ENCODE measurements around the gene FLOT1. TPM values are rescaled to one million over a fixed set of nuclear protein-coding genes. Genes with fewer than 3 reads are reported as not detected.

Gene FLOT1
- total and polyA plus RNA-seq, 2 of the 13 experiments (the other 11 are each of a cell fraction or from before 2014, with no cell fraction given): 82.3 to 130 TPM

DNA sequence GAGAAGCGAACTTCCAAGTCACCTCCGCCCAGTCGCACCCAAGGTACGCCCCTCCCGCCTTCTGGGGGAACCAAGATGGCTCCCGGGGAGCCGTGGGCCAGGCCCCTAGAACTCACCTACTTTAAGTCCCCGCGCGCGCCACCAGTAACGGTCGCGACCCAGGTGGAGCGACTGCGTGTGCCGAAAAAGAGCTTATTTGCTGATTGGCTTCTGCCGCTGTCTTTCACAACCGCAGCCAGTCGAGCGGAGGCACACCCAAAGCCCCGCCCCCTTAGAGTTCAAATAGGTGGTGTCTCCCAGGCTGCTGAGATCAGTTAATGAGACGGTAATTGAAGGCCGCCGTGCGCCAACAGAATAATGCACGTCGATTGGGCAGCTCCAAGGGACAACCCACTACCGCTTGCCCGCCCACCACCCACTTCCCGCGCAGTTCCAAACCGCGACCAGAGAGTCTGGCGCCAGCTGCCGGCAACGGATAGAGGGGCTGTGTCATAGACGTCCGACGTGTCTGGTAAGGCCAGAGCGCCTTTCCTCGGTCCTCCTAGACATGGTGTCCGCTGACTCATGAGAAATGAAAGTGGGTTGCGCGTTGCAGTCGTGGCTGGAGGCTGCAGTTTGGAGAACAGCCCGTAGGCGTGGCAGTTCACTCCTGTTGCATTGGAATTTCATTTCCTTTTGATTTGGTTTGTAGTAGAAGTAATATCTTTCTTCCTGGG lies 25.2 kb downstream of the FLOT1 start, which contains the start of gene MDC1 (continued):
- TF ChIP-seq, protein P1, sequence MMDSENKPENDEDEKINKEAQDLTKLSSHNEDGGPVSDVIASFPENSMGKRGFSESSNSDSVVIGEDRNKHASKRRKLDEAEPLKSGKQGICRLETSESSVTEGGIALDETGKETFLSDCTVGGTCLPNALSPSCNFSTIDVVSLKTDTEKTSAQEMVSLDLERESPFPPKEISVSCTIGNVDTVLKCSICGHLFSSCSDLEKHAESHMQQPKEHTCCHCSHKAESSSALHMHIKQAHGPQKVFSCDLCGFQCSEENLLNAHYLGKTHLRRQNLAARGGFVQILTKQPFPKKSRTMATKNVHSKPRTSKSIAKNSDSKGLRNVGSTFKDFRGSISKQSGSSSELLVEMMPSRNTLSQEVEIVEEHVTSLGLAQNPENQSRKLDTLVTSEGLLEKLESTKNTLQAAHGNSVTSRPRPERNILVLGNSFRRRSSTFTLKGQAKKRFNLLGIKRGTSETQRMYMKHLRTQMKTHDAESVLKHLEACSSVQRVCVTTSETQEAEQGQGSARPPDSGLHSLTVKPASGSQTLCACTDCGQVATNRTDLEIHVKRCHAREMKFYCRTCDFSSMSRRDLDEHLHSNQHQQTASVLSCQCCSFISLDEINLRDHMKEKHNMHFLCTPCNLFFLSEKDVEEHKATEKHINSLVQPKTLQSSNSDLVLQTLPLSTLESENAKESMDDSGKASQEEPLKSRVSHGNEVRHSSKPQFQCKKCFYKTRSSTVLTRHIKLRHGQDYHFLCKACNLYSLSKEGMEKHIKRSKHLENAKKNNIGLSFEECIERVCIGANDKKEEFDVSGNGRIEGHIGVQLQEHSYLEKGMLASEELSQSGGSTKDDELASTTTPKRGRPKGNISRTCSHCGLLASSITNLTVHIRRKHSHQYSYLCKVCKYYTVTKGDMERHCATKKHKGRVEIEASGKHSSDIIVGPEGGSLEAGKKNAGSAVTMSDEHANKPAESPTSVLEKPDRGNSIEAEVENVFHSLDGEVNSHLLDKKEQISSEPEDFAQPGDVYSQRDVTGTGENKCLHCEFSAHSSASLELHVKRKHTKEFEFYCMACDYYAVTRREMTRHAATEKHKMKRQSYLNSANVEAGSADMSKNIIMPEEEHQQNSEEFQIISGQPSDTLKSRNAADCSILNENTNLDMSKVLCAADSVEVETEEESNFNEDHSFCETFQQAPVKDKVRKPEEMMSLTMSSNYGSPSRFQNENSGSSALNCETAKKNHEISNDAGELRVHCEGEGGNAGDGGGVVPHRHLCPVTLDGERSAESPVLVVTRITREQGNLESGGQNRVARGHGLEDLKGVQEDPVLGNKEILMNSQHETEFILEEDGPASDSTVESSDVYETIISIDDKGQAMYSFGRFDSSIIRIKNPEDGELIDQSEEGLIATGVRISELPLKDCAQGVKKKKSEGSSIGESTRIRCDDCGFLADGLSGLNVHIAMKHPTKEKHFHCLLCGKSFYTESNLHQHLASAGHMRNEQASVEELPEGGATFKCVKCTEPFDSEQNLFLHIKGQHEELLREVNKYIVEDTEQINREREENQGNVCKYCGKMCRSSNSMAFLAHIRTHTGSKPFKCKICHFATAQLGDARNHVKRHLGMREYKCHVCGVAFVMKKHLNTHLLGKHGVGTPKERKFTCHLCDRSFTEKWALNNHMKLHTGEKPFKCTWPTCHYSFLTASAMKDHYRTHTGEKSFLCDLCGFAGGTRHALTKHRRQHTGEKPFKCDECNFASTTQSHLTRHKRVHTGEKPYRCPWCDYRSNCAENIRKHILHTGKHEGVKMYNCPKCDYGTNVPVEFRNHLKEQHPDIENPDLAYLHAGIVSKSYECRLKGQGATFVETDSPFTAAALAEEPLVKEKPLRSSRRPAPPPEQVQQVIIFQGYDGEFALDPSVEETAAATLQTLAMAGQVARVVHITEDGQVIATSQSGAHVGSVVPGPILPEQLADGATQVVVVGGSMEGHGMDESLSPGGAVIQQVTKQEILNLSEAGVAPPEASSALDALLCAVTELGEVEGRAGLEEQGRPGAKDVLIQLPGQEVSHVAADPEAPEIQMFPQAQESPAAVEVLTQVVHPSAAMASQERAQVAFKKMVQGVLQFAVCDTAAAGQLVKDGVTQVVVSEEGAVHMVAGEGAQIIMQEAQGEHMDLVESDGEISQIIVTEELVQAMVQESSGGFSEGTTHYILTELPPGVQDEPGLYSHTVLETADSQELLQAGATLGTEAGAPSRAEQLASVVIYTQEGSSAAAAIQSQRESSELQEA (CRISPR knock-in tag; IDR thresholded peaks at IDR 0.05; ENCODE audit: not compliant biosample characterization): peak; percentile 38
- peak; percentile 95 for TF ChIP-seq TBX2 (CRISPR knock-in tag; IDR thresholded peaks at IDR 0.05; ENCODE audit: borderline replicate concordance)
- 0 out of 2 replicates have a peak, but pooled peaks have one; percentile 35 for TF ChIP-seq ZNF615 (CRISPR knock-in tag; IDR thresholded peaks at IDR 0.05; ENCODE audit: borderline replicate concordance)
- TF ChIP-seq NFKBIZ (CRISPR knock-in tag; IDR thresholded peaks at IDR 0.05): peak; percentile 80
- TF ChIP-seq ZNF644 (CRISPR knock-in tag; IDR thresholded peaks at IDR 0.05; ENCODE audit: low read depth): peak; percentile 57
- no peak for TF ChIP-seq ATF7 (IDR thresholded peaks at IDR 0.05)
- TF ChIP-seq ATF7 (CRISPR knock-in tag; IDR thresholded peaks at IDR 0.05): peak; percentile 89
- no peak for TF ChIP-seq ZNF468 (CRISPR knock-in tag; IDR thresholded peaks at IDR 0.05)
- no peak for TF ChIP-seq ONECUT2 (CRISPR knock-in tag; IDR thresholded peaks at IDR 0.05)
- TF ChIP-seq U2AF2 (IDR thresholded peaks at IDR 0.05; ENCODE audit: low read depth, low read length): no peak
- no peak for TF ChIP-seq PTBP1 (IDR thresholded peaks at IDR 0.05; ENCODE audit: low read depth, low read length, poor library complexity, severe bottlenecking)
- peak; percentile 79; the same call in 1 of the 2 replicates for TF ChIP-seq ZNF547 (CRISPR knock-in tag; IDR thresholded peaks at IDR 0.05)
- TF ChIP-seq, protein P2, sequence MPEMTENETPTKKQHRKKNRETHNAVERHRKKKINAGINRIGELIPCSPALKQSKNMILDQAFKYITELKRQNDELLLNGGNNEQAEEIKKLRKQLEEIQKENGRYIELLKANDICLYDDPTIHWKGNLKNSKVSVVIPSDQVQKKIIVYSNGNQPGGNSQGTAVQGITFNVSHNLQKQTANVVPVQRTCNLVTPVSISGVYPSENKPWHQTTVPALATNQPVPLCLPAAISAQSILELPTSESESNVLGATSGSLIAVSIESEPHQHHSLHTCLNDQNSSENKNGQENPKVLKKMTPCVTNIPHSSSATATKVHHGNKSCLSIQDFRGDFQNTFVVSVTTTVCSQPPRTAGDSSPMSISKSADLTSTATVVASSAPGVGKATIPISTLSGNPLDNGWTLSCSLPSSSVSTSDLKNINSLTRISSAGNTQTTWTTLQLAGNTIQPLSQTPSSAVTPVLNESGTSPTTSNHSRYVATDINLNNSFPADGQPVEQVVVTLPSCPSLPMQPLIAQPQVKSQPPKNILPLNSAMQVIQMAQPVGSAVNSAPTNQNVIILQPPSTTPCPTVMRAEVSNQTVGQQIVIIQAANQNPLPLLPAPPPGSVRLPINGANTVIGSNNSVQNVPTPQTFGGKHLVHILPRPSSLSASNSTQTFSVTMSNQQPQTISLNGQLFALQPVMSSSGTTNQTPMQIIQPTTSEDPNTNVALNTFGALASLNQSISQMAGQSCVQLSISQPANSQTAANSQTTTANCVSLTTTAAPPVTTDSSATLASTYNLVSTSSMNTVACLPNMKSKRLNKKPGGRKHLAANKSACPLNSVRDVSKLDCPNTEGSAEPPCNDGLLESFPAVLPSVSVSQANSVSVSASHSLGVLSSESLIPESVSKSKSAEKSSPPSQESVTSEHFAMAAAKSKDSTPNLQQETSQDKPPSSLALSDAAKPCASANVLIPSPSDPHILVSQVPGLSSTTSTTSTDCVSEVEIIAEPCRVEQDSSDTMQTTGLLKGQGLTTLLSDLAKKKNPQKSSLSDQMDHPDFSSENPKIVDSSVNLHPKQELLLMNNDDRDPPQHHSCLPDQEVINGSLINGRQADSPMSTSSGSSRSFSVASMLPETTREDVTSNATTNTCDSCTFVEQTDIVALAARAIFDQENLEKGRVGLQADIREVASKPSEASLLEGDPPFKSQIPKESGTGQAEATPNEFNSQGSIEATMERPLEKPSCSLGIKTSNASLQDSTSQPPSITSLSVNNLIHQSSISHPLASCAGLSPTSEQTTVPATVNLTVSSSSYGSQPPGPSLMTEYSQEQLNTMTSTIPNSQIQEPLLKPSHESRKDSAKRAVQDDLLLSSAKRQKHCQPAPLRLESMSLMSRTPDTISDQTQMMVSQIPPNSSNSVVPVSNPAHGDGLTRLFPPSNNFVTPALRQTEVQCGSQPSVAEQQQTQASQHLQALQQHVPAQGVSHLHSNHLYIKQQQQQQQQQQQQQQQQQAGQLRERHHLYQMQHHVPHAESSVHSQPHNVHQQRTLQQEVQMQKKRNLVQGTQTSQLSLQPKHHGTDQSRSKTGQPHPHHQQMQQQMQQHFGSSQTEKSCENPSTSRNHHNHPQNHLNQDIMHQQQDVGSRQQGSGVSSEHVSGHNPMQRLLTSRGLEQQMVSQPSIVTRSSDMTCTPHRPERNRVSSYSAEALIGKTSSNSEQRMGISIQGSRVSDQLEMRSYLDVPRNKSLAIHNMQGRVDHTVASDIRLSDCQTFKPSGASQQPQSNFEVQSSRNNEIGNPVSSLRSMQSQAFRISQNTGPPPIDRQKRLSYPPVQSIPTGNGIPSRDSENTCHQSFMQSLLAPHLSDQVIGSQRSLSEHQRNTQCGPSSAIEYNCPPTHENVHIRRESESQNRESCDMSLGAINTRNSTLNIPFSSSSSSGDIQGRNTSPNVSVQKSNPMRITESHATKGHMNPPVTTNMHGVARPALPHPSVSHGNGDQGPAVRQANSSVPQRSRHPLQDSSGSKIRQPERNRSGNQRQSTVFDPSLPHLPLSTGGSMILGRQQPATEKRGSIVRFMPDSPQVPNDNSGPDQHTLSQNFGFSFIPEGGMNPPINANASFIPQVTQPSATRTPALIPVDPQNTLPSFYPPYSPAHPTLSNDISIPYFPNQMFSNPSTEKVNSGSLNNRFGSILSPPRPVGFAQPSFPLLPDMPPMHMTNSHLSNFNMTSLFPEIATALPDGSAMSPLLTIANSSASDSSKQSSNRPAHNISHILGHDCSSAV (CRISPR knock-in tag; IDR thresholded peaks at IDR 0.05; ENCODE audit: borderline replicate concordance): no peak
